Natural killer cell treated with Interleukin-12 subunit alpha and Interleukin-12 subunit beta and Interleukin-15 and Interleukin-18, amount 100 ng/mL, for 72 hours (primary cell): Measurements from ENCODE around the gene ANO5. TPM values are rescaled to one million over a fixed set of nuclear protein-coding genes. Genes with fewer than 3 reads are reported as not detected.
"Not testable (repeated sequence)": the region's sequence is repeated elsewhere in the genome, so short reads cannot be mapped to it uniquely, and the experiment has no call there.

ENCODE experiments used
- ATAC-seq, 2 donors: fragments of 150-1000 bp; cut with Tn5 transposase in 1 of 2; sonication (Bioruptor Pico), chemical (Tn5 transposase) in 1 of 2; 2 replicates each; pipeline ENCODE4 v1.10.0; 2021
- DNase-seq: peaks from one replicate; pipeline ENCODE4 v3.0.0; 2022; ENCODE audit warnings: low spot score
- H3K27ac Mint-ChIP-seq, 2 donors: 1 replicate in 1 of 2; 2 replicates in 1 of 2; pipeline ENCODE4 v1.8.0; 2022; ENCODE audit warnings: mixed read lengths in 2 of 2, mild to moderate bottlenecking in 1 of 2, moderate library complexity in 1 of 2
- H3K27me3 Mint-ChIP-seq, 2 donors: 1 replicate in 1 of 2; 2 replicates in 1 of 2; pipeline ENCODE4 v1.8.0; 2022; ENCODE audit warnings: mixed read lengths in 2 of 2
- H3K36me3 Mint-ChIP-seq: one replicate; pipeline ENCODE4 v1.8.0; 2022; ENCODE audit warnings: mixed read lengths
- H3K4me1 Mint-ChIP-seq, 2 donors: 1 replicate in 1 of 2; 2 replicates in 1 of 2; pipeline ENCODE4 v1.8.0; 2022; ENCODE audit warnings: low read depth in 2 of 2, mixed read lengths in 2 of 2, mild to moderate bottlenecking in 1 of 2
- H3K4me3 Mint-ChIP-seq: one replicate; pipeline ENCODE4 v1.8.0; 2022; ENCODE audit warnings: mixed read lengths
- H3K9me3 Mint-ChIP-seq: 2 replicates; pipeline ENCODE4 v1.8.0; 2022; ENCODE audit warnings: mixed read lengths
- total RNA-seq, 2 donors: library from RNA; stranded (reverse); gene quantifications; one replicate each; pipeline ENCODE4 v1.2.3, GENCODE V29; 2022

The ANO5 gene
- total RNA-seq, 2 donors from 2014 or later = not detected

- H3K27ac Mint-ChIP-seq = no peak overlapping the region
- no peaks in the 10 kb centered on the region for H3K4me1 Mint-ChIP-seq
- H3K36me3 Mint-ChIP-seq = no peaks in the 10 kb centered on the region
- DNase-seq = no peak
- ATAC-seq = no peak
- no peak overlapping the region for H3K4me3 Mint-ChIP-seq
- H3K27me3 Mint-ChIP-seq = no peaks in the 10 kb centered on the region
- no peaks in the 10 kb centered on the region for H3K9me3 Mint-ChIP-seq
Observed at GRCh38 chr11:22225190-22225589, 32.3 kb downstream of the ANO5 start.

GRCh38 chr11:22234743-22235142 is 41.9 kb downstream of the ANO5 start:
- ATAC-seq = no peak
- no peak overlapping the region for H3K27ac Mint-ChIP-seq
- H3K4me3 Mint-ChIP-seq = no peak overlapping the region
- H3K4me1 Mint-ChIP-seq = no peaks in the 10 kb centered on the region
- no peak for DNase-seq
- H3K36me3 Mint-ChIP-seq = no peaks in the 10 kb centered on the region
- peaks cover 6% of the 10 kb centered on the region for H3K9me3 Mint-ChIP-seq
- no peaks in the 10 kb centered on the region for H3K27me3 Mint-ChIP-seq

GRCh38 chr11:22244986-22245592 is 52.2 kb downstream of the ANO5 start:
- no peaks in the 10 kb centered on the region for H3K36me3 Mint-ChIP-seq

GRCh38 chr11:22246992-22247391 is 54.1 kb downstream of the ANO5 start:
- H3K27me3 Mint-ChIP-seq = no peaks in the 10 kb centered on the region
- DNase-seq (no peak), ATAC-seq (no peak)
- H3K4me1 Mint-ChIP-seq = no peaks in the 10 kb centered on the region
- no peaks in the 10 kb centered on the region for H3K9me3 Mint-ChIP-seq
- H3K36me3 Mint-ChIP-seq = no peaks in the 10 kb centered on the region
- no peak overlapping the region for H3K27ac Mint-ChIP-seq
- H3K4me3 Mint-ChIP-seq = no peak overlapping the region

More at GRCh38 chr11:22244986-22245592, 52.2 kb downstream of the ANO5 start:
- Mint-ChIP-seq H3K9me3 (no peaks in the 10 kb centered on the region), H3K27ac (no peak overlapping the region), H3K4me3 (no peak overlapping the region), H3K4me1 (no peaks in the 10 kb centered on the region), H3K27me3 (no peaks in the 10 kb centered on the region)
- ATAC-seq (peak in 1 of 2 donors; percentile 52), DNase-seq (no peak)

- Mint-ChIP-seq H3K4me1 (no peaks in the 10 kb centered on the region), H3K27ac (no peak overlapping the region), H3K27me3 (no peaks in the 10 kb centered on the region), H3K4me3 (no peak overlapping the region), H3K36me3 (no peaks in the 10 kb centered on the region), H3K9me3 (no peaks in the 10 kb centered on the region)
- DNase-seq = no peak
- ATAC-seq = no peak
Observed at GRCh38 chr11:22249871-22250270, 57.0 kb downstream of the ANO5 start.

GRCh38 chr11:22256876-22257275 is 64.0 kb downstream of the ANO5 start:
- no peaks in the 10 kb centered on the region for H3K27me3 Mint-ChIP-seq
- H3K4me3 Mint-ChIP-seq = no peak overlapping the region

GRCh38 chr11:22263613-22264012 is 70.7 kb downstream of the ANO5 start:
- no peak for ATAC-seq
- no peaks in the 10 kb centered on the region for H3K36me3 Mint-ChIP-seq
- H3K9me3 Mint-ChIP-seq = no peaks in the 10 kb centered on the region
- no peaks in the 10 kb centered on the region for H3K4me1 Mint-ChIP-seq
- H3K27ac Mint-ChIP-seq = no peak overlapping the region
- H3K4me3 Mint-ChIP-seq = no peak overlapping the region
- DNase-seq = no peak
- no peaks in the 10 kb centered on the region for H3K27me3 Mint-ChIP-seq

More at GRCh38 chr11:22256876-22257275, 64.0 kb downstream of the ANO5 start:
- DNase-seq = no peak
- Mint-ChIP-seq H3K9me3 (no peaks in the 10 kb centered on the region), H3K36me3 (no peaks in the 10 kb centered on the region), H3K27ac (no peak overlapping the region), H3K4me1 (no peaks in the 10 kb centered on the region)
- ATAC-seq = no peak

GRCh38 chr11:22268983-22269624 is 76.2 kb downstream of the ANO5 start:
- H3K4me3 Mint-ChIP-seq, H3K27ac Mint-ChIP-seq, ATAC-seq, H3K27me3 Mint-ChIP-seq, DNase-seq, H3K4me1 Mint-ChIP-seq, H3K36me3 Mint-ChIP-seq, H3K9me3 Mint-ChIP-seq: not testable (repeated sequence)

- Mint-ChIP-seq H3K36me3 (no peaks in the 10 kb centered on the region), H3K27ac (no peak overlapping the region), H3K27me3 (no peaks in the 10 kb centered on the region), H3K9me3 (no peaks in the 10 kb centered on the region), H3K4me3 (no peak overlapping the region), H3K4me1 (no peaks in the 10 kb centered on the region)
- ATAC-seq (no peak), DNase-seq (no peak)
Observed at GRCh38 chr11:22273781-22274180, 80.9 kb downstream of the ANO5 start.

GRCh38 chr11:22275600-22275999 is 82.7 kb downstream of the ANO5 start:
- H3K27me3 Mint-ChIP-seq = no peaks in the 10 kb centered on the region
- DNase-seq (no peak), ATAC-seq (no peak)
- no peaks in the 10 kb centered on the region for H3K9me3 Mint-ChIP-seq
- H3K36me3 Mint-ChIP-seq = no peaks in the 10 kb centered on the region
- no peaks in the 10 kb centered on the region for H3K4me1 Mint-ChIP-seq
- H3K4me3 Mint-ChIP-seq = no peak overlapping the region
- H3K27ac Mint-ChIP-seq = no peak overlapping the region

GRCh38 chr11:22276535-22276934 is 83.7 kb downstream of the ANO5 start:
- DNase-seq (no peak), ATAC-seq (no peak)
- no peaks in the 10 kb centered on the region for H3K36me3 Mint-ChIP-seq
- no peak overlapping the region for H3K27ac Mint-ChIP-seq
- no peaks in the 10 kb centered on the region for H3K27me3 Mint-ChIP-seq
- H3K4me1 Mint-ChIP-seq = no peaks in the 10 kb centered on the region
- H3K4me3 Mint-ChIP-seq = no peak overlapping the region
- no peaks in the 10 kb centered on the region for H3K9me3 Mint-ChIP-seq

GRCh38 chr11:22284991-22285390 is 92.1 kb downstream of the ANO5 start:
- not testable (repeated sequence) for H3K4me3 Mint-ChIP-seq, H3K4me1 Mint-ChIP-seq, H3K9me3 Mint-ChIP-seq, H3K36me3 Mint-ChIP-seq, ATAC-seq, DNase-seq, H3K27me3 Mint-ChIP-seq, H3K27ac Mint-ChIP-seq

GRCh38 chr11:22302368-22302767 is 109.5 kb downstream of the ANO5 start:
- H3K4me1 Mint-ChIP-seq = no peaks in the 10 kb centered on the region
- no peak overlapping the region for H3K4me3 Mint-ChIP-seq
- no peaks in the 10 kb centered on the region for H3K36me3 Mint-ChIP-seq
- ATAC-seq = no peak
- H3K27me3 Mint-ChIP-seq = peaks cover 6 to 7% of the 10 kb centered on the region in 2 donors
- no peaks in the 10 kb centered on the region for H3K9me3 Mint-ChIP-seq
- no peak overlapping the region for H3K27ac Mint-ChIP-seq
- DNase-seq = no peak

- DNase-seq (no peak), ATAC-seq (no peak)
- Mint-ChIP-seq H3K36me3 (no peaks in the 10 kb centered on the region), H3K4me1 (no peaks in the 10 kb centered on the region), H3K9me3 (no peaks in the 10 kb centered on the region), H3K27ac (no peak overlapping the region), H3K4me3 (no peak overlapping the region), H3K27me3 (peaks cover 6 to 7% of the 10 kb centered on the region in 2 donors)
Observed at GRCh38 chr11:22304337-22304961, 111.6 kb downstream of the ANO5 start.
